ENCODE data around the gene TNIP2. TPM values are rescaled to one million over a fixed set of nuclear protein-coding genes. Genes with fewer than 3 reads are reported as not detected.

The TNIP2 gene
- total RNA-seq, 1 donor from 2014 or later = 29.0 TPM

GRCh38 chr4:2795300-2795892 is 39.3 kb upstream of the TNIP2 start:
- Mint-ChIP-seq H3K4me1 (ENCODE audit: low read depth) (peaks cover 64% of the 10 kb centered on the region), H3K36me3 (ENCODE audit: low read depth) (no peaks in the 10 kb centered on the region), H3K27ac (ENCODE audit: unreplicated experiment) (peak overlapping the region; percentile 96), H3K4me3 (ENCODE audit: unreplicated experiment) (peak overlapping the region; percentile 86), H3K9me3 (ENCODE audit: low read depth) (no peaks in the 10 kb centered on the region), H3K27me3 (ENCODE audit: low read depth) (no peaks in the 10 kb centered on the region)
- DNase-seq (ENCODE audit: low spot score) = peak; percentile 93
- TF ChIP-seq, protein P1, sequence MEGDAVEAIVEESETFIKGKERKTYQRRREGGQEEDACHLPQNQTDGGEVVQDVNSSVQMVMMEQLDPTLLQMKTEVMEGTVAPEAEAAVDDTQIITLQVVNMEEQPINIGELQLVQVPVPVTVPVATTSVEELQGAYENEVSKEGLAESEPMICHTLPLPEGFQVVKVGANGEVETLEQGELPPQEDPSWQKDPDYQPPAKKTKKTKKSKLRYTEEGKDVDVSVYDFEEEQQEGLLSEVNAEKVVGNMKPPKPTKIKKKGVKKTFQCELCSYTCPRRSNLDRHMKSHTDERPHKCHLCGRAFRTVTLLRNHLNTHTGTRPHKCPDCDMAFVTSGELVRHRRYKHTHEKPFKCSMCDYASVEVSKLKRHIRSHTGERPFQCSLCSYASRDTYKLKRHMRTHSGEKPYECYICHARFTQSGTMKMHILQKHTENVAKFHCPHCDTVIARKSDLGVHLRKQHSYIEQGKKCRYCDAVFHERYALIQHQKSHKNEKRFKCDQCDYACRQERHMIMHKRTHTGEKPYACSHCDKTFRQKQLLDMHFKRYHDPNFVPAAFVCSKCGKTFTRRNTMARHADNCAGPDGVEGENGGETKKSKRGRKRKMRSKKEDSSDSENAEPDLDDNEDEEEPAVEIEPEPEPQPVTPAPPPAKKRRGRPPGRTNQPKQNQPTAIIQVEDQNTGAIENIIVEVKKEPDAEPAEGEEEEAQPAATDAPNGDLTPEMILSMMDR (IDR thresholded peaks at IDR 0.05) = no peak

GRCh38 chr4:2794486-2795299 is 38.6 kb upstream of the TNIP2 start:
- no peaks in the 10 kb centered on the region for H3K9me3 Mint-ChIP-seq (ENCODE audit: low read depth)
- H3K4me1 Mint-ChIP-seq (ENCODE audit: low read depth) = peaks cover 57% of the 10 kb centered on the region
- H3K27ac Mint-ChIP-seq (ENCODE audit: unreplicated experiment) = peak overlapping the region; percentile 96
- DNase-seq (ENCODE audit: low spot score) = peak; percentile 81
- no peaks in the 10 kb centered on the region for H3K36me3 Mint-ChIP-seq (ENCODE audit: low read depth)
- TF ChIP-seq, protein P1 (IDR thresholded peaks at IDR 0.05) = no peak
- no peaks in the 10 kb centered on the region for H3K27me3 Mint-ChIP-seq (ENCODE audit: low read depth)
- H3K4me3 Mint-ChIP-seq (ENCODE audit: unreplicated experiment) = peak overlapping the region; percentile 86

GRCh38 chr4:2793586-2794485 is 37.7 kb upstream of the TNIP2 start:
- H3K9me3 Mint-ChIP-seq (ENCODE audit: low read depth) = no peaks in the 10 kb centered on the region
- peak; percentile 80 for DNase-seq (ENCODE audit: low spot score)
- no peaks in the 10 kb centered on the region for H3K27me3 Mint-ChIP-seq (ENCODE audit: low read depth)
- peak overlapping the region; percentile 86 for H3K4me3 Mint-ChIP-seq (ENCODE audit: unreplicated experiment)
- TF ChIP-seq, protein P1 (IDR thresholded peaks at IDR 0.05) = no peak
- H3K27ac Mint-ChIP-seq (ENCODE audit: unreplicated experiment) = peak overlapping the region; percentile 96
- H3K36me3 Mint-ChIP-seq (ENCODE audit: low read depth) = no peaks in the 10 kb centered on the region
- H3K4me1 Mint-ChIP-seq (ENCODE audit: low read depth) = peaks cover 53% of the 10 kb centered on the region

DNA sequence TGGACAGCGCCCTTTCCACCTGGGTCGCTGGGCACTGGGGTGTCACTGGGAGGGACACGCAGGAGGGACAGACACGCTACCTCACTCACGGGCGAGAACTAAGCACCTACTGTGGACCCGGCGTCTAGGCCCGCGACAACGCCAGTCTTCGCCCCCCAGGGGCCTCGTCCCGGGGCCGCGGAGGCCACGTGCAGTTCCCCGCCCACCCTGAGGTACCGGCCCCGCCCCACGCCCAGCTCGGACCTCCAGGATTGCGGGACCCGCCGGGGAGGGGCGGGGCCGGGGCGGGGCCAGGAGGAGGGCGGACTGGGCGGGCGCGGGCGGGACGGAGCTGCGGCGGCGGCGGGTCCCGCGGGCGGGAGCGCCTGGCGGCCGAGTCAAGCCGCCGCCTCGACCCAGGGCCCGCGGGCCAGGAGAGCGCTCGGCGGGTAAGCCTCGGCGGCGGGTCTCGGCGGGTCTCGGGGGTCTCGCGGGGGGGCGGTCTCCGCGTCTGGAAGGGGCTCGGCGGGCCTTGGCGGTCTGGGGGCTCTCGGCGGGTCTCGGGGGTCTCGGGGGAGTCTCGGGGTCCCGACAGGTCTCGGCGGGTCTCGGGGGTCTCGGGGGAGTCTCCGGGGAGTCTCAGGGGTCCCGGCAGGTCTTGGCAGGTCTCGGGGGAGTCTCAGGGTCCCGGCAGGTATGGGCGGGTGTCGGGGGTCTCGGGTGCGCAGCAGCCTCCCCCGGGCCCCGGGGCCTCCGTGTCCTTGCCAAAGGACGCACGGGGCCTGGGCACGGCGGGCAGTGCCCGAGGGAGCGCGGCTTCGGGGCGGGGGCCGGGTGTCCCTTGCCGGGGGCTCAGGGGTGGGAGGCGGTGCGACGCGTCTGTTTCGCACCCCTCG is 36.8 kb upstream of the TNIP2 start, which contains the start of gene SH3BP2:
SH3BP2 (plus strand) TSS at position 375 of the 875 bp plus-strand sequence. CDS start 27,533 bp downstream, outside the sequence.
- no peaks in the 10 kb centered on the region for H3K27me3 Mint-ChIP-seq (ENCODE audit: low read depth)
- TF ChIP-seq, protein P1 (IDR thresholded peaks at IDR 0.05) = no peak
- H3K9me3 Mint-ChIP-seq (ENCODE audit: low read depth) = no peaks in the 10 kb centered on the region
- H3K4me1 Mint-ChIP-seq (ENCODE audit: low read depth) = peaks cover 46% of the 10 kb centered on the region
- no peaks in the 10 kb centered on the region for H3K36me3 Mint-ChIP-seq (ENCODE audit: low read depth)
- peak within 1 kb of the TSS; percentile 86 for H3K4me3 Mint-ChIP-seq (ENCODE audit: unreplicated experiment)
- peak; percentile 79 for DNase-seq (ENCODE audit: low spot score)
- H3K27ac Mint-ChIP-seq (ENCODE audit: unreplicated experiment) = peak within 1 kb of the TSS; percentile 96

Measured in chondrocyte (in vitro differentiated cells).